GM23338 (cell line): ENCODE data around the gene ANKIB1. TPM values are rescaled to one million over a fixed set of nuclear protein-coding genes. Genes with fewer than 3 reads are reported as not detected.

Source experiments
- ATAC-seq: fragments of 200-7000 bp; cut with Tn5 transposase; 3 replicates; pipeline ENCODE4 v1.9.1; 2020
- DNase-seq: peaks from one replicate; pipeline ENCODE4 v3.0.0-alpha.2; 2015; ENCODE audit warnings: low spot score
- H2AFZ ChIP-seq: fragments of 200-600 bp; sonication (generic); 2 replicates; pipeline ENCODE4 v1.8.0; 2016; ENCODE audit warnings: antibody characterized with exemption, mild to moderate bottlenecking, moderate library complexity
- H3F3A ChIP-seq: fragments of 200-600 bp; sonication (generic); replicated peaks from 2 replicates; pipeline ENCODE4 v1.8.0; 2017; ENCODE audit warnings: antibody characterized with exemption, mixed run types, low read depth
- H3K27ac ChIP-seq: fragments of 200-600 bp; sonication (generic); 2 replicates; pipeline ENCODE4 v1.6.1; 2016; ENCODE audit warnings: low read depth
- H3K27me3 ChIP-seq: fragments of 200-600 bp; sonication (generic); 2 replicates; pipeline ENCODE4 v1.8.0; 2016; ENCODE audit warnings: mild to moderate bottlenecking, mixed run types, moderate library complexity; ENCODE audit not compliant: insufficient read depth
- H3K36me3 ChIP-seq: fragments of 200-600 bp; sonication (generic); 2 replicates; pipeline ENCODE4 v1.8.0; 2016; ENCODE audit warnings: mild to moderate bottlenecking; ENCODE audit not compliant: insufficient read depth
- H3K4me1 ChIP-seq: fragments of 200-600 bp; sonication (generic); 2 replicates; pipeline ENCODE4 v1.8.0; 2016; ENCODE audit warnings: mild to moderate bottlenecking, moderate library complexity; ENCODE audit not compliant: insufficient read depth
- H3K4me2 ChIP-seq: fragments of 200-600 bp; sonication (generic); 2 replicates; pipeline ENCODE4 v1.7.1; 2017; ENCODE audit warnings: mixed run types
- H3K4me3 ChIP-seq: fragments of 200-600 bp; sonication (generic); 2 replicates; pipeline ENCODE4 v1.6.1; 2016; ENCODE audit warnings: mixed run types
- H3K79me2 ChIP-seq: fragments of 200-600 bp; sonication (generic); replicated peaks from 2 replicates; pipeline ENCODE4 v1.8.0; 2017; ENCODE audit warnings: mild to moderate bottlenecking; ENCODE audit not compliant: insufficient read depth
- H3K9me2 ChIP-seq: fragments of 200-600 bp; sonication (generic); 2 replicates; pipeline ENCODE4 v1.8.0; 2017; ENCODE audit not compliant: insufficient read depth
- H4K20me1 ChIP-seq: fragments of 200-600 bp; sonication (generic); replicated peaks from 2 replicates; pipeline ENCODE4 v1.8.0; 2017; ENCODE audit warnings: mild to moderate bottlenecking; ENCODE audit not compliant: insufficient read depth
- H3K27ac Mint-ChIP-seq: 2 replicates; pipeline ENCODE4 v1.8.0; 2020; ENCODE audit warnings: inconsistent platforms, mild to moderate bottlenecking, moderate library complexity, mixed read lengths
- H3K27me3 Mint-ChIP-seq: 3 replicates; pipeline ENCODE4 v1.8.0; 2022; ENCODE audit warnings: low read depth, mild to moderate bottlenecking, moderate library complexity, mixed read lengths, inconsistent platforms; ENCODE audit not compliant: insufficient read depth, poor library complexity
- H3K36me3 Mint-ChIP-seq: 3 replicates; pipeline ENCODE4 v1.8.0; 2021; ENCODE audit warnings: low read depth, mild to moderate bottlenecking, inconsistent platforms, moderate library complexity, mixed read lengths
- H3K4me1 Mint-ChIP-seq: 3 replicates; pipeline ENCODE4 v1.8.0; 2020; ENCODE audit warnings: mild to moderate bottlenecking, inconsistent platforms, mixed read lengths
- H3K4me3 Mint-ChIP-seq: 3 replicates; pipeline ENCODE4 v1.8.0; 2021; ENCODE audit warnings: moderate library complexity, mild to moderate bottlenecking, inconsistent platforms, mixed read lengths
- H3K9me3 Mint-ChIP-seq: 3 replicates; pipeline ENCODE4 v1.8.0; 2020; ENCODE audit warnings: moderate library complexity, mild to moderate bottlenecking, inconsistent platforms, mixed read lengths
- CREB1 ChIP-seq: fragments of 250-450 bp; sonication (Bioruptor Pico); IDR thresholded peaks from 2 replicates; pipeline ENCODE4 v1.5.0; 2020; ENCODE audit warnings: low read depth, mild to moderate bottlenecking, moderate library complexity
- CTCF ChIP-seq, 2 experiments: fragments of 200-600 bp in 1 of 2; sonication (generic) in 1 of 2; conservative IDR thresholded peaks; 2 replicates each; pipeline versions ENCODE4 v1.5.1 to v1.6.1; 2016 to 2017; ENCODE audit warnings: antibody characterized with exemption in 2 of 2, low read depth in 2 of 2, mild to moderate bottlenecking in 2 of 2, moderate library complexity in 1 of 2
- ETS1 ChIP-seq: IDR thresholded peaks from 2 replicates; pipeline ENCODE4 v1.6.1; 2016; ENCODE audit warnings: antibody characterized with exemption
- EZH2phosphoT487 ChIP-seq: fragments of 200-600 bp; sonication (generic); IDR thresholded peaks from one replicate; pipeline ENCODE4 v1.8.1; 2018; ENCODE audit warnings: antibody characterized with exemption; ENCODE audit not compliant: unreplicated experiment
- JUNB ChIP-seq: IDR thresholded peaks from one replicate; pipeline ENCODE4 v1.6.1; 2016; ENCODE audit warnings: antibody characterized with exemption; ENCODE audit not compliant: unreplicated experiment
- NANOG ChIP-seq: IDR thresholded peaks from 2 replicates; pipeline ENCODE4 v1.6.1; 2016; ENCODE audit warnings: antibody characterized with exemption, borderline replicate concordance
- POLR2AphosphoS5 ChIP-seq: IDR thresholded peaks from 2 replicates; pipeline ENCODE4 v1.6.1; 2016; ENCODE audit warnings: antibody characterized with exemption, low read depth
- REST ChIP-seq: IDR thresholded peaks from one replicate; pipeline ENCODE4 v1.6.1; 2018; ENCODE audit warnings: antibody characterized with exemption; ENCODE audit not compliant: unreplicated experiment
- STAT1 ChIP-seq: IDR thresholded peaks from one replicate; pipeline ENCODE4 v1.6.1; 2016; ENCODE audit warnings: antibody characterized with exemption; ENCODE audit not compliant: unreplicated experiment
- ZNF114 ChIP-seq: fragments of 250-450 bp; sonication (Bioruptor Pico); IDR thresholded peaks from 2 replicates; pipeline ENCODE4 v1.5.0; 2020; ENCODE audit warnings: mild to moderate bottlenecking, moderate library complexity
- ZNF331 ChIP-seq: fragments of 250-450 bp; sonication (Bioruptor Pico); IDR thresholded peaks from 2 replicates; pipeline ENCODE4 v1.5.0; 2020; ENCODE audit warnings: low read depth, mild to moderate bottlenecking, moderate library complexity
- ZNF462 ChIP-seq: fragments of 250-450 bp; sonication (Bioruptor Pico); IDR thresholded peaks from 2 replicates; pipeline ENCODE4 v1.5.0; 2020; ENCODE audit warnings: mild to moderate bottlenecking, moderate library complexity
- polyA plus RNA-seq: library from polyadenylated mRNA; unstranded; fragments of >200 nt; fragmentation: Nextera tagmentation; extraction: Ambion mirVana; gene quantifications from 2 replicates; pipeline ENCODE4 v1.2.1, GENCODE V29; 2016
- total RNA-seq: library from RNA; depleted of rRNA; stranded (reverse); fragments of >200 nt; shearing (Covaris generic); gene quantifications from 2 replicates; pipeline ENCODE4 v1.2.3, GENCODE V29; 2014

Gene ANKIB1
- total and polyA plus RNA-seq, 2 experiments from 2014 or later = 19.1 to 40.3 TPM

- H3F3A ChIP-seq = no peaks in the 10 kb centered on the region
- H3K4me1 ChIP-seq = peaks cover 20% of the 10 kb centered on the region; the same call in 1 of the 2 replicates
- Mint-ChIP-seq H3K27me3 (peaks cover 4% of the 10 kb centered on the region), H3K4me3 (no peak overlapping the region), H3K27ac (no peak overlapping the region), H3K4me1 (peaks cover 16% of the 10 kb centered on the region), H3K9me3 (no peaks in the 10 kb centered on the region; the same call in 2 of the 3 replicates), H3K36me3 (0 out of 3 replicates have a peak, but pooled peaks cover 4% of the 10 kb centered on the region)
- no peak overlapping the region for H2AFZ ChIP-seq
- H4K20me1 ChIP-seq = peaks cover 11% of the 10 kb centered on the region
- no peak overlapping the region for H3K27ac ChIP-seq
- no peaks in the 10 kb centered on the region for H3K36me3 ChIP-seq
- no peak overlapping the region for H3K4me3 ChIP-seq
- H3K27me3 ChIP-seq = no peaks in the 10 kb centered on the region
- DNase-seq = no peak
- peaks cover 92% of the 10 kb centered on the region for H3K79me2 ChIP-seq
- no peaks in the 10 kb centered on the region for H3K9me2 ChIP-seq
- no peak overlapping the region for H3K4me2 ChIP-seq
- no peak for ATAC-seq
- TF ChIP-seq REST (no peak), ETS1 (no peak), JUNB (no peak), STAT1 (no peak), ZNF331 (CRISPR knock-in tag) (no peak), CTCF (conservative IDR thresholded peaks at IDR 0.05; ENCODE audit: low read depth in 2 of 2) (no peak), CREB1 (CRISPR knock-in tag) (no peak), NANOG (no peak), ZNF114 (CRISPR knock-in tag) (no peak), ZNF462 (CRISPR knock-in tag) (no peak), POLR2AphosphoS5 (no peak), EZH2phosphoT487 (no peak)
These were observed 29.6 kb downstream of the ANKIB1 start for GRCh38 chr7:92275327-92275726.
